GM18505 (cell line): ENCODE measurements around the gene ANXA6.

Experiments
- ATAC-seq: cut with Tn5 transposase; IDR thresholded peaks from one replicate; pipeline ENCODE4 v1.9.1; 2021; ENCODE audit not compliant: unreplicated experiment
- POLR2A ChIP-seq: IDR thresholded peaks from 4 replicates; pipeline ENCODE4 v1.6.1; 2011; ENCODE audit warnings: borderline replicate concordance; ENCODE audit not compliant: insufficient read depth, insufficient read length; ENCODE audit errors: extremely low read depth

ANXA6 gene

DNA sequence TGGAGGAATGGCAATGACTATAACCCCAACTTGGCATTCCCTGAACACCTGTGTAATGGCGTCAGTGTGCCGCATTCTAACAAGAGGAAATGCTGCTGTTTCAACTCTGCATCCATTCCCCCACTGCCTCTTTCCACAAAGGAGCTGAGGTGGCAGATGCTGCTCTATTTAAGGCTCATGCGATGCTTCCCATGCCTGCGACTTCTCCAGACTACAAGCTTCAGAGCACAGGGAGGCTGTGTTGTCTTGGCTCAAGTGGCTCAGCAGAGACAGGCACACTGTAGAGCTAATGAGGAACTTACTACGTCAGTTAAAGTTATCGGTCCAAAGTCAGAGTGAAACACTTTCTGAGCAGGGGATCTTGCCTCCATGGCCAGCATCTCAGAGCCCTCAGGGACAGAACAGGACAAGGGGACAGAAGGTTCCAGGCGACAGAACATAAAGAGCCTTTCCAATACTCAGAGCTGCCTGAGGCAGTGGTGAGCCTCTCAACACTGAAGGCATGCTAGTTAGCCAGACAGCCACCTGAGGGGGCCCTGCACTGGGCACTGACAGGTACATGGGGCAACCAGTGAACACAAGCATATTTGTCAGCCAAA, 98.6 kb downstream of the ANXA6 start:
- no peak for ATAC-seq
- TF ChIP-seq POLR2A, result no peak

DNA sequence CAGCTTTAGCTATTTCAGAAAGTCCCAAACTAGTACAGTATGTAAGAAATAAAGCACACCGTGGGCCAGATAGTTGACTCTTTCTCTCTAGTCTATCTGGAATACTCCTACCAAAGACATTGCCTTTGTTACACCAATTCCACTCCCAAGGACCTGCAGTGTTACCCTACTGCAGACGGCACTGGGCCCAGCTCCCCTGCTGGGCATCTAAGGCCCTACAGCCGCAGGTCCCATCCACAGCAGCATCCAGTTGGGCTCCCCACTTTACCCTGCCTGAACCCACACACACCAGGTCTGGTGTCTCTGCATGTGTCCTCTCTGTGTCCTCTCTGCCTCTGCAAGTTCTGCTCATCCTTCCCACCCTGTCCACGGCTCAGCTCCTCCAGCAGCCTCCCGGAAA, 99.3 kb downstream of the ANXA6 start:
- no peak for ATAC-seq
- TF ChIP-seq POLR2A, result no peak

- TF ChIP-seq POLR2A, result no peak
- ATAC-seq, result no peak
Measured at GRCh38 chr5:151056379-151057325, 100.9 kb downstream of the ANXA6 start.

- no peak for TF ChIP-seq POLR2A
- ATAC-seq, result no peak
Measured at GRCh38 chr5:151055336-151055735, 102.2 kb downstream of the ANXA6 start.

DNA sequence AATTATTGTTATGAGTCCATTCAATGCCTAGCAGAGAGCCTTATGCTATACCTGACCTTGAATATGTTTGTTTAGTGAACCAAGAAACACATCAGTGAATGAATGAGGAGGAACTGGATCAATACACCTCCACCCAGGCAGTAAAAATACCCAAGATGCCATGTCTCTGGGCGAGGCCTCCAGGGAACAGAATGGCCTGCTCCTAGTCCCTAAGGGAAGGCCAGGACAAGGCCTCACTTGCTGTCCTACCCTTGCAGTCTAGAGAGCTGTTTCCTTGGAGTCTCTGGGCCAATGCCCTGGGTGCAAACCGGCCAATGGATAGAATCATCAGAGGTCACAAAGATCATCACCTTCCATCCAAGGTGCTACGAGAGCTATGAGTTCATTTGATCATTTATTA, 102.9 kb downstream of the ANXA6 start:
- TF ChIP-seq POLR2A, result no peak
- no peak for ATAC-seq

- no peak for ATAC-seq
- no peak for TF ChIP-seq POLR2A
Measured at GRCh38 chr5:151053796-151054462, 103.7 kb downstream of the ANXA6 start.

DNA sequence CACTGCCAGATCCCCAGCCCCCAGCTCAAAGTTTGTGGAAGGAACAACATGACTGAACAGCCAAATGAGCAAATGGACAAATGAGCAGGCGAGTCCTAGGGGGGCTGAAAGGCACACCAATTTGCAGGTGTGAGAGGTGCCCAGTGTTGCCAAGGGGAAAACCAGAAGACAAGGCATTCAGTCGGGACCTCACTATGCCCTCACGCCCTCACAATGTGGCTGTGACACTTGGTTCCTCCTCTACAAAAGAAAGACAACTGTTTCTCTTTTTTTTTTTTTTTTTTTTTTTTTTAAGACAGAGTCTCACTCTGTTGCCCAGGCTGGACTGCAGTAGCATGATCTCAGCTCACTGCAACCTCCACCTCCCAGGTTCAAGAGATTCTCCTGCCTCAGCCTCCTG, 104.7 kb downstream of the ANXA6 start:
- no peak for ATAC-seq
- TF ChIP-seq POLR2A, result no peak

DNA sequence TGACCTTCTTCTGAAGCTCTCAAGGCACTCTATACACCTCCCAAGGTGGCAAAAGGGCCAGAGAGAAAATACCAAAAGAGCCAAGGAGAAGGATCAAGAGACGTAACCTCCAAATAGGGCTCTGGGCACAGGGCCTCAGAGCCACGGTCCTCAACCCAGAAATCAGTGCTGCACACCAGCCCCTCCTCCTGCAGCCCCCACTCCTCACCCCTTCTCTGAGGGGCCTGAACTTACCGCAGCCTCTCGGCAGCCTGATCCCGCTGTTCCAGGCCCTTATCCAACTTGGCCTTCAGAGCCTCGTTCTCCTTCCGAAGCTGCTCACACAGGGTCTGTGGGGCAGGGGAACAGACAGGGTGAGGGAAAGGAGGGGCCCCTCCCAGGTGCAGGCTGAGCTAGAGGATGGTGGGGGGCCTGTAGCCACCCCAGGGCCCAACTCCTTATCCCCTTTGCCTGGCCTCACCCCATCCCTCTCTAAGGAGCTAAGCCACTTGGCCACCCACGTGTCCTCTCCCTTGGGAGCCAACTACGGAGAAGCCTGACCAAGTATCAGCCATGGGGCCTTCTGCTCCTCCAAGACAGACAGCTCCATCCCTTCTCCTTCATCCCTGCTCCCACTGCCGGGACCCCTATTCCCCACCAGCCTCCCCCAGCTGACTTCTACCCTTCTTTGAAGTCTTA, 105.5 kb downstream of the ANXA6 start:
- TF ChIP-seq POLR2A, result no peak
- ATAC-seq, result no peak

DNA sequence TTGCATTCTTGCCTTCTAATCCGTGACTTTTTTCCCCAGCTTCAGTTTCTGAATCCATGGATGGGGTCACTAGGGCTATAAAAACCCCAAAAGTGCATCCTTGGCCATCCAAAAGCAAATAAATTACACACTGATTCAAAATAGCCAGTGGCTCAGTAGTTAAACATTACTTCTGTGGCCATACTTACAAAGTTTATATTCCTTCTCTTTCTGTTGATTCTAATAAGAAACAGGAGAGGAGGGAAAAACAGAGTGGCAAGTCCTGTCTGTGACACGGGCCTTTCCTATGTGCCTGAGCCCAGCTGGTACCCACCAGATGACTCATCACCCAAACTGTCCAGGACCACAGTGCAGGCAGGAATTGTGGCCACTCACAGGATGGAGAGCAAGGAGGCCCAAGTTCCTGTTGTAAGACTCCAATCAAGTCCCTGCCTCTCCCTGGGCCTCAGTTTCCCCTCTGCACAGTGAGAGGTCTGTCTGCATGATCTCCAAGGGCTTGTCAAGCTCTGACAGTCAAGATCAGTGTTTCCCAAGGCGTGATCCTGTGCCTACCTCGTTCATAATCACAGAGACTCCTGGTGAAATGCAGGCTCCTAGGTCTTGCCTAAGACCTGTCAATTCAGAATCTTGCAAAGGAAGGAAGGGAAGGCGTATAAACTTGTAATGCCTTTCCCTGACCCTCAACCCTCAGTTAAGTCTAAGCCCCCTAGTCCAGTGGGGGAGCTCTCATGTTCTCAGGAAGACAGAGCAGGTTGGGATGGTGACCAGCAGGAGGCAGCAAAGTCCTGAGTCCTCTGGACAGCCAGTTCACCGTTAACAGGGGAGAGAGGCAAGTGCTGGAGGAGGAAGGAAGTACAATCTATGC, 106.3 kb downstream of the ANXA6 start:
- ATAC-seq, result peak; percentile 71
- TF ChIP-seq POLR2A, result no peak
